GM19452 (cell line): ENCODE measurements around the gene CUL5.

Experiments used
- ATAC-seq: cut with Tn5 transposase; IDR thresholded peaks from one replicate; pipeline ENCODE4 v1.9.1; 2021; ENCODE audit not compliant: unreplicated experiment

Gene CUL5

GRCh38 chr11:108008656-108009496 lies at the start of gene CUL5:
Gene CUL5 (plus strand): TSS chr11:108008898. CDS start chr11:108009349, 451 bp downstream.
- ATAC-seq = peak; percentile 89

- no peak for ATAC-seq
Measured at GRCh38 chr11:107961480-107961879, 47.2 kb upstream of the CUL5 start.

GRCh38 chr11:107962181-107962580 lies 46.5 kb upstream of the CUL5 start:
- ATAC-seq = no peak

DNA sequence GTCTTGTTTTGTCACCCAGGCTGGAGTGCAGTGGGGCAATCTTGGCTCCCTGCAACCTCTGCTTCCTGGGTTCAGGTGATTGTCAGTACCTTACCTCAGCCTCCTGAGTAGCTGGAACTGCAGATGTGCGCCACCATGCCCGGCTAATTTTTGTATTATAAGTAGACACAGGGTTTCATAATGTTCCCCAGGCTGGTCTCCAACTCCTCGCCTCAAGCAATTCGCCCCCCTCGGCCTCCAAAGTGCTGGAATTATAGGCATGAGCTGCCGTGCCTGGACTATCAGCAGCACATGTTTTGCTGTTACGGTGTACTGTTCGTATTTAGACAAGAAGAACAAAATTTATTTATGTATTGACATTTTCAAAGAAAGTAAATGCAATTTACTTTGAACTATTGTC lies 45.6 kb upstream of the CUL5 start:
- ATAC-seq = no peak

- ATAC-seq = no peak
Measured at GRCh38 chr11:107969219-107969618, 39.5 kb upstream of the CUL5 start.

DNA sequence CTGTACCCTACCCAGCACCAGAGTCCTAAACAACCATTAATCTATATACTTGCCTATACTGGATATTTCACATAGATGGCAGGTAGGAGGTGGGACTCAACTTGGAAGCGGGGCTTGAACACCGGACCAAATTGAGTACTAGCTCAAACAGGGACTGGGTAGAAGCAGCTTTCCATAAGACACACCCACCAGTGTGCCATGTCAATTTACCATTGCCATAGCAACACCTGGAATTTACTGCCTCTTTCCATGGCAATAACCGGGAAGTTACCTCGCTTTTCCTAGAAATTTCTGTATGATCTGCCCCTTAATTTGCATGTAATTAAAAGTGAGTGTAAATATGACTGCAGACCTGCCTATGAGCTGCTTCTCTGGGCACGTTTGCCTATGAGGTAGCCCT lies 38.6 kb upstream of the CUL5 start:
- no peak for ATAC-seq

DNA sequence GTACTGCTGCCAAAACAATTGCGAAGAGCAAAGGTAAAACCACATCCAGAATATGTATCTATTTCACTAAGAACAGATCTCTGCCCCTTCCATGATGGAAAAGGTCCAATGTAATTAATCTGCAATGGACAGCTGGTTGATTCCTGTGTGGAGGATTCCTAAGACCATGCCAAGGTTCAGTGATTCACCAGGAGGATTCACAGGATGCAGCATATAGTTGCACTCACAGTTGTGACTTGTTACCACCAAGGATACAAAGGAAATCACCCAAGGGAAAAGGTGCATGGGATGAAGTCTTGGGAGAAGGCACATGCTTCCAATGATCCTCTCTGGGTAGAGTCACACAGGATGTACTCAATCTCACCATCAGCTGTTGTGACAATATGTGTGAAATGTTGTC lies 35.1 kb upstream of the CUL5 start:
- no peak for ATAC-seq

- ATAC-seq = no peak
Measured at GRCh38 chr11:107988397-107989158, 20.1 kb upstream of the CUL5 start.

GRCh38 chr11:107991868-107992414 lies 16.8 kb upstream of the CUL5 start:
- no peak for ATAC-seq

DNA sequence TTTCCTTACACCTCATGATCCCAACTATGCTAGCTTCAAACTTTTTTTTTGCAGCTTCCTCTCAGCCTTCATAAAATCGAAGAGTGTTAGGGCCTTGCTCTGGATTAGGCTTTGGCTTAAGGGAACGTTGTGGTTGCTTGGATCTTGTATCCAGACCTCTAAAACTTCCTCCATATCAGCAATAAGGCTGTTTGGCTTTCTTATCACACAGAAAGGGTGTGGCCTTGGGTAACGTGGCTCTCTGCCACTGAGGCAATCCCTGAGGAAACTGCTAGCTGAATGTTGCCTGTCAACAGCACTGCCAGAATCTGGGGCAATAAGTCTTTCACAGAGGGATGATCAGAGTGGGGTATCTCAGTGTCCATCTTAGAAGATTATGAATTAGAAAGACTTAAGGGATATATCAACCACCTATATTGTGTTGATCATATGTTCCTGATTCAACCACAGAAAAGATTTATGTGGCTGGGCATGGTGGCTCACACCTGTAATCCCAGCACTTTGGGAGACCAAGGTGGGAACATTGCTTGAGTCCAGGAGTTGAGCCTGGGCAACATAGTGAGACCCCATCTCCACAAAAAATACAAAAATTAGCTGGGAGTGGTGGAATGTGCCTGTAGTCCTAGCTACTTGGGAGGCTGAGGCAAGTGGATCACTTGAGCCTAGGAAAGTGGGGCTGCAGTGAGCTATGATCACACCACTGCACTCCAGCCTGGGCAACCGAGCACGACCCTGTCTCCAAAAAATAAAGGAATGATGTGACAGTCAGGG lies 12.5 kb upstream of the CUL5 start:
- ATAC-seq = no peak

DNA sequence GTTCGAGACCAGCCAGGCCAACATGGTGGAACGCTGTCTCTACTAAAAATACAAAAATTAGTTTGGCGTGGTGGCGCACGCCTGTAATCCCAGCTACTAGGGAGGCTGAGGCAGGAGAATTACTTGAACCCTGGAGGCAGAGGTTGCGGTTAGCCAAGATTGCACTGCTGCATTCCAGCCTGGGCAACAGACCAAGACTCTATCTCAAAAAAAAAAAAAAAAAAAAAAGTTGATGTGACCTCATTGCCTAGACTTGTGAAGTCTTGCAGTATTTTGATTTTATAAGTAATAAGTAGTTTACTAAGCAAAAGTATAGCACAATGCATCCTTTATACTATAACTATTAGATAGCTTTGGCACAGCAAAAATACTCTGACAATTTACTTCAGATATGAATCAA lies 9.9 kb upstream of the CUL5 start:
- ATAC-seq = no peak

DNA sequence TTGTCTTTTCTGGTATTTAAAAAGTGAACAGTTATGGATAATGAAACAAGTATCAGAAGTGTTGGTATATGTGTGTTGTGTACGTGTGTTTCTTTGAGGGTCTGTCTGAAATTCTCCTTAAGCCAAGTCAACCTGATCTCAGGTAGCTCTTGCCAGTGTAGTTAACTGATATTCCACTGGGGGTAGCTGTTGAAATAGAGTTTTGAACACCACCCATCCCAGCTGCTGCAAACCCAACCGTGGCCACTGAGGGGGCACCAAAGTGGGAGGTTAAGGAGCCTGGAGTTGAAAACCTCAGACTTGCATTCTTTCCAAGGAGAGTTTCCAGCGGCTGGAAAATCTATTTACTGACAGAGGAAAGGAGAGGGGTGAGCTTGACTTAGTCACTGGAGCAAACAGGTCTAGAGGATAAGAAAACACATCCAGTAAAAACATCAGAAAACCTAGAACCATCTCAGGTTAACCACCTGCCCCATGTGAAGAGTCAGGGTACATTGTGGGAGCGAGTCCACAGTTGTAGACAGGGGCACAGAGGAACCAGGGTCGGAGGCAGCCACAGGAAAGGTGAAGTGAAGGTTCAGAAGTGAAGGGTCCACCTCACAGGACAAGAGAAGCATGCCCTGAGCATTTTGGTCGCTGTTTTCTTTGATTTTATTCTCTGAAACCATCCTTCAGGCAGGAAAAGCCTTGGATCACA lies 8.8 kb upstream of the CUL5 start:
- ATAC-seq = no peak

GRCh38 chr11:108002476-108002875 lies 6.2 kb upstream of the CUL5 start:
- no peak for ATAC-seq

DNA sequence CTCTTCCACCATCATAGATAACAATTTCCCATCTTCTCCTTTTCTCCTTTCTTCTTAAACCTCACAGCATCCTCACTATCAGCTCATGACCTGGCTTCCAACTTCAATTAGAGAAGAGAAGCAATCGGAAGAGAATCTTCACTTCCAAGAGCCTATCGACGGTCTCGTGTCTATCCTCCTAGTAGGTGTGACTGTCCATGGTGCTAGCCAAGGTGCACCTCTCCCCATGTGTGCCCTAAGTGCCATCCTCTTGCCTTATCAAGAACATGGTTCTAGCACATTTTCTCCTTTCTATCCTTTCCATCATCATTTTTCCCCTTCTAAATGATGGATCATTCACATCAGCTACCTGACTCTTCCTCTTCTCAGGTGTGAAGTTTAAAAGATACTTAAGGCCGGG lies 5.1 kb upstream of the CUL5 start:
- no peak for ATAC-seq

DNA sequence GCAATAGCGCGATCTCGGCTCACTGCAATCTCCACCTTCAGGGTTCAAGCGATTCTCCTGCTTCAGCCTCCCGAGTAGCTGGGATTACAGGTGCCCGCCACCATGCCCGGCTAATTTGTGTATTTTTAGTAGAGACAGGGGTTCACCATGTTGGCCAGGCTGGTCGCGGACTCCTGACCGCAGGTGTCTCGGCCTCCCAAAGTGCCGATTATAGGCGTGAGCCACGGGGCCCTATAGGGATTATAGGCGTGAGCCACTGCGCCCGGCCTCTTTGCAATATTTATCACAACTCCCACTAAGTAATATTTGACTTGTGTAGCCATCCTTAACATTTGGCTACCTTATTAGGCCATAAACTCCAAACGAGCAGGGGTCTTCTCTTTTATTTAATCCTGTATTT lies 879 bp upstream of the CUL5 start:
- no peak for ATAC-seq

- peak; percentile 13 for ATAC-seq
Measured at GRCh38 chr11:108009497-108010370, 1.0 kb downstream of the CUL5 start.

GRCh38 chr11:108012139-108012725 lies 3.5 kb downstream of the CUL5 start:
- ATAC-seq = no peak

- ATAC-seq = no peak
Measured at GRCh38 chr11:108016647-108017046, 7.9 kb downstream of the CUL5 start.

- ATAC-seq = no peak
Measured at GRCh38 chr11:108018708-108019107, 10.0 kb downstream of the CUL5 start.
